Measurements from ENCODE around the gene PC.

- TF ChIP-seq CTCF (IDR thresholded peaks at IDR 0.05; ENCODE audit: poor library complexity): no peak
- TF ChIP-seq EZH2 (IDR thresholded peaks at IDR 0.05; ENCODE audit: borderline replicate concordance): no peak
- TF ChIP-seq EZH2phosphoT487 (IDR thresholded peaks at IDR 0.05; ENCODE audit: low read depth, severe bottlenecking, unreplicated experiment): no peak
Measured at GRCh38 chr11:66888282-66888681, 69.9 kb downstream of the PC start.

All from hepatocyte (in vitro differentiated cells).